GM04503 (cell line): ENCODE data around the gene MAGI1.

Source experiments
- DNase-seq: peaks from one replicate; pipeline ENCODE4 v3.0.0-alpha.2; 2012; ENCODE audit warnings: low read depth

MAGI1 gene

GRCh38 chr3:65479990-65480389 is 558.7 kb downstream of the MAGI1 start:
- DNase-seq, result peak; percentile 37

GRCh38 chr3:65478551-65479500 is 559.9 kb downstream of the MAGI1 start:
- no peak for DNase-seq

GRCh38 chr3:65473736-65474135 is 565.0 kb downstream of the MAGI1 start:
- peak; percentile 30 for DNase-seq

- DNase-seq, result no peak
These were observed 566.2 kb downstream of the MAGI1 start for GRCh38 chr3:65472501-65472900.

GRCh38 chr3:65466300-65466988 is 572.3 kb downstream of the MAGI1 start:
- DNase-seq, result no peak

- DNase-seq, result no peak
These were observed 588.8 kb downstream of the MAGI1 start for GRCh38 chr3:65449841-65450428.

GRCh38 chr3:65448120-65448519 is 590.6 kb downstream of the MAGI1 start:
- DNase-seq, result no peak

- no peak for DNase-seq
These were observed 593.0 kb downstream of the MAGI1 start for GRCh38 chr3:65445573-65446169.

- DNase-seq, result no peak
These were observed 594.3 kb downstream of the MAGI1 start for GRCh38 chr3:65444447-65444815.

- no peak for DNase-seq
These were observed 594.8 kb downstream of the MAGI1 start for GRCh38 chr3:65443739-65444446.

GRCh38 chr3:65439641-65440284 is 599.0 kb downstream of the MAGI1 start:
- DNase-seq, result peak; percentile 5

- no peak for DNase-seq
These were observed 600.1 kb downstream of the MAGI1 start for GRCh38 chr3:65438612-65439011.

GRCh38 chr3:65438096-65438495 is 600.6 kb downstream of the MAGI1 start:
- no peak for DNase-seq

- no peak for DNase-seq
These were observed 602.1 kb downstream of the MAGI1 start for GRCh38 chr3:65436580-65436979.

- no peak for DNase-seq
These were observed 605.2 kb downstream of the MAGI1 start for GRCh38 chr3:65433480-65433879.

- no peak for DNase-seq
These were observed 606.2 kb downstream of the MAGI1 start for GRCh38 chr3:65432388-65433003.

GRCh38 chr3:65425880-65426279 is 612.8 kb downstream of the MAGI1 start:
- no peak for DNase-seq

GRCh38 chr3:65422154-65422553 is 616.6 kb downstream of the MAGI1 start:
- DNase-seq, result no peak

- no peak for DNase-seq
These were observed 619.5 kb downstream of the MAGI1 start for GRCh38 chr3:65419233-65419632.

GRCh38 chr3:65413891-65414290 is 624.8 kb downstream of the MAGI1 start:
- no peak for DNase-seq

GRCh38 chr3:65412588-65412987 is 626.1 kb downstream of the MAGI1 start:
- DNase-seq, result no peak
